Lung (tissue), 12 donors: ENCODE measurements around the gene AAR2. TPM values are rescaled to one million over a fixed set of nuclear protein-coding genes. Genes with fewer than 3 reads are reported as not detected.

Experiments used
- ATAC-seq: fragments of 200-7000 bp; cut with Tn5 transposase; one replicate; pipeline ENCODE4 v1.9.1; 2020; ENCODE audit warnings: moderate number of reproducible peaks; ENCODE audit not compliant: insufficient read depth, low FRiP score
- DNase-seq, 3 donors: peaks; one replicate each; pipeline ENCODE4 v3.0.0-alpha.2; 2013 to 2017
- H3K27ac ChIP-seq, 2 donors: one replicate each; pipeline ENCODE4 v1.5.1; 2013; ENCODE audit warnings: mild to moderate bottlenecking in 2 of 2, moderate library complexity in 2 of 2, control low read depth in 1 of 2, inconsistent platforms in 1 of 2, low read depth in 1 of 2, low read length in 1 of 2
- H3K27me3 ChIP-seq, 3 donors: one replicate each; pipeline ENCODE4 v1.5.1; 2013; ENCODE audit warnings: low read length in 2 of 3; ENCODE audit not compliant: control insufficient read depth in 3 of 3, insufficient read depth in 3 of 3
- H3K36me3 ChIP-seq, 4 donors: one replicate each; pipeline ENCODE4 v1.5.1; 2013; ENCODE audit warnings: low read length in 4 of 4, mild to moderate bottlenecking in 1 of 4, moderate library complexity in 1 of 4; ENCODE audit not compliant: control insufficient read depth in 4 of 4, insufficient read depth in 4 of 4
- H3K4me1 ChIP-seq, 5 donors: one replicate each; pipeline ENCODE4 v1.5.1; 2013; ENCODE audit warnings: low read length in 5 of 5, mild to moderate bottlenecking in 2 of 5, moderate library complexity in 1 of 5; ENCODE audit not compliant: control insufficient read depth in 5 of 5, insufficient read depth in 5 of 5
- H3K4me3 ChIP-seq: one replicate; pipeline ENCODE4 v1.5.1; 2013; ENCODE audit warnings: mild to moderate bottlenecking, control low read depth, moderate library complexity
- H3K9ac ChIP-seq, 2 donors: one replicate each; pipeline ENCODE4 v1.5.1; 2013; ENCODE audit warnings: low read length in 2 of 2, control low read depth in 1 of 2; ENCODE audit not compliant: insufficient read depth in 1 of 2
- H3K9me3 ChIP-seq, 4 donors: one replicate each; pipeline ENCODE4 v1.5.1; 2013; ENCODE audit warnings: low read length in 3 of 4, mild to moderate bottlenecking in 1 of 4, moderate library complexity in 1 of 4; ENCODE audit not compliant: control insufficient read depth in 4 of 4, insufficient read depth in 3 of 4
- CTCF ChIP-seq: IDR thresholded peaks from 2 replicates; pipeline ENCODE4 v1.5.1; 2012; ENCODE audit warnings: mild to moderate bottlenecking; ENCODE audit errors: control extremely low read depth, extremely low read depth
- WGBS, 2 donors: extraction: QIAGEN DNeasy Blood & Tissue Kit; methylation state at CpG; one replicate each; pipeline ENCODE4 v1.1.7; 2013; 5-methylcytosine and 5-hydroxymethylcytosine counted together
- polyA plus RNA-seq, 2 donors: library from polyadenylated mRNA; stranded (reverse); fragments of 200-250 nt; gene quantifications; one replicate each; pipeline ENCODE4 v1.2.1, GENCODE V29; 2013
- total RNA-seq, 2 donors: library from RNA; depleted of rRNA in 1 of 2; stranded (reverse); fragments of >200 nt in 1 of 2; gene quantifications; one replicate each; pipeline ENCODE4 v1.2.1, GENCODE V29; 2014 to 2021
- donor health status: control.
- donor health status: control.
- donor health status: Bipolar disorder and iron deficiency.
- donor health status: healthy.
- donor health status: DM: yes; HTN: yes; CAD: no.

AAR2 gene
- total and polyA plus RNA-seq, 4 donors, result 18.1 to 31.2 (median 29.3) TPM

GRCh38 chr20:36234771-36235320 lies 1.4 kb upstream of the AAR2 start:
- no peak overlapping the region for H3K9ac ChIP-seq
- WGBS, 2 donors, result 88 to 91% methylated on average over 4 of the region's 4 CpGs
- DNase-seq (no peak), ATAC-seq (no peak)
- no peak overlapping the region for H3K4me3 ChIP-seq
- no peak overlapping the region for H3K27ac ChIP-seq
- no peak for TF ChIP-seq CTCF
- no peaks in the 10 kb centered on the region for H3K27me3 ChIP-seq
- peaks cover 0 to 4% (median 2%) of the 10 kb centered on the region in 4 donors for H3K36me3 ChIP-seq
- no peaks in the 10 kb centered on the region for H3K9me3 ChIP-seq
- peaks cover 0 to 10% (median 9%) of the 10 kb centered on the region in 5 donors for H3K4me1 ChIP-seq

- ATAC-seq (no peak), DNase-seq (no peak)
- Histone ChIP-seq H3K27me3 (no peaks in the 10 kb centered on the region), H3K9ac (peak overlapping the region; percentile 74 to 96), H3K9me3 (no peaks in the 10 kb centered on the region), H3K27ac (peak overlapping the region; percentile 24 to 88), H3K36me3 (peaks cover 2 to 12% (median 7%) of the 10 kb centered on the region in 4 donors), H3K4me1 (peaks cover 0 to 10% (median 9%) of the 10 kb centered on the region in 5 donors), H3K4me3 (peak overlapping the region; percentile 92)
- WGBS, 2 donors, result 0 to 1% methylated on average over 6 of the region's 6 CpGs
- TF ChIP-seq CTCF, result no peak
These were observed 476 bp downstream of the AAR2 start for GRCh38 chr20:36236786-36237121.

GRCh38 chr20:36237477-36237876 lies 1.2 kb downstream of the AAR2 start:
- TF ChIP-seq CTCF, result no peak
- WGBS, 2 donors, result 65 to 70% methylated on average over 5 of the region's 5 CpGs
- H3K27ac ChIP-seq, result no peak overlapping the region
- H3K36me3 ChIP-seq, result peaks cover 4 to 12% (median 8%) of the 10 kb centered on the region in 4 donors
- peaks cover 0 to 10% (median 9%) of the 10 kb centered on the region in 5 donors for H3K4me1 ChIP-seq
- peak overlapping the region; percentile 74 to 96 for H3K9ac ChIP-seq
- no peaks in the 10 kb centered on the region for H3K9me3 ChIP-seq
- ATAC-seq (no peak), DNase-seq (peak in 2 of 3 donors; percentile 6 to 8)
- no peaks in the 10 kb centered on the region for H3K27me3 ChIP-seq
- no peak overlapping the region for H3K4me3 ChIP-seq

GRCh38 chr20:36238153-36238552 lies 1.9 kb downstream of the AAR2 start:
- ATAC-seq (no peak), DNase-seq (no peak)
- H3K4me1 ChIP-seq, result peaks cover 0 to 10% (median 9%) of the 10 kb centered on the region in 5 donors
- TF ChIP-seq CTCF, result no peak
- no peaks in the 10 kb centered on the region for H3K9me3 ChIP-seq
- H3K9ac ChIP-seq, result no peak overlapping the region
- WGBS, 2 donors, result 77 to 87% methylated on average over 3 of the region's 3 CpGs
- no peaks in the 10 kb centered on the region for H3K27me3 ChIP-seq
- no peak overlapping the region for H3K4me3 ChIP-seq
- H3K36me3 ChIP-seq, result peaks cover 4 to 15% (median 8%) of the 10 kb centered on the region in 4 donors
- H3K27ac ChIP-seq, result no peak overlapping the region
